Loucy (cell line): ENCODE results near the gene SMDT1.

Source experiments
- CTCF ChIP-seq: fragments of 200-600 bp; sonication (generic); conservative IDR thresholded peaks from 2 replicates; pipeline ENCODE4 v1.5.1; 2014; ENCODE audit warnings: mild to moderate bottlenecking, antibody characterized with exemption, low read length
- EZH2phosphoT487 ChIP-seq: fragments of 200-600 bp; IDR thresholded peaks from 2 replicates; pipeline ENCODE4 v1.6.1; 2018; ENCODE audit warnings: antibody characterized with exemption, mild to moderate bottlenecking, moderate library complexity, borderline replicate concordance

DNA sequence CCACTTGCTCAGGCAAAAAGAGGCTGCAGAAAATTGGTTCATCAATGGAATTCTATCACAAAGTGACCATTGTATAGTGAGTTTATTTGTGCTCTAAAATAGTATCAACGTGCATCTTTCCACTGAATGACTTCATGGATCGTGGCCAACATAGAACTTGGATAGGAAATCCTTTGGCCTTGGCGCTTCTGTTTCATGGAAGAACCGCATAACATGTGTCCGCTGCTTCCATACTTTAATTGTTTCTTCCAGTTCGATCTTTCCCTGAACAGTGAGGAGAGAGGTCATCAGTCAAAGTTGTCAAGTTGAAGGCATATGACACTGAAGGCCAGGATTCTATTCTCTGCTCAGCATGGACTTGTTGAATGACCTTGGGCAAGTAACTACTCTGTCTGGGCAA, 6.6 kb downstream of the SMDT1 start:
- TF ChIP-seq CTCF (no peak), EZH2phosphoT487 (no peak)
